ENCODE measurements around the gene CPNE5. TPM values are rescaled to one million over a fixed set of nuclear protein-coding genes. Genes with fewer than 3 reads are reported as not detected.
A peak's percentile ranks its signal among the peaks of the same experiment; 100 is the strongest.

Gene CPNE5
- total RNA-seq, 6 experiments from 2014 or later, result 0.12 to 0.37 (median 0.26) TPM; not detected in 2

DNA sequence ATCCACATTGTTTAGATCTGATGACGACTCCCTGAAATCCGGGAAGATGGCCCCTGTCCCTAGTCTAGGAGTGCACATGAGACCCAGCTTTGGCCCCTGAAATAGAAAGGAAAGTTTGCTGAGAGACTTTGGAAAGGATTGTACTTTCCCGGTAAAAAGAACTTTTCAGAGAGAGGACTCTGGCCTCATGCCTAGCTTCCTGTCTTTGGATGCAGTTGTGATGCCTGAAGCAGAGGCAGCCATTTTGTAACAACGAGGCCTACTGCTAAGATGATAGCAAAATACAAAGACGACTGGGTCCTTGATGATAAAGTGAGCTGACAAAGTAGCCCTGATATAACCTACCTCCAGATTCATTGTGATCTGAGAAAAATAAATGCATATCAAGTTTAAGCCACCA is 6.9 kb downstream of the CPNE5 start:
- no peak overlapping the region for H3K4me3 Mint-ChIP-seq
- peaks cover 17% of the 10 kb centered on the region for H3K27me3 Mint-ChIP-seq (ENCODE audit: insufficient read depth)
- no peaks in the 10 kb centered on the region for H3K9me3 Mint-ChIP-seq
- no peak for DNase-seq
- no peak overlapping the region for H3K27ac Mint-ChIP-seq
- TF ChIP-seq, protein P1, sequence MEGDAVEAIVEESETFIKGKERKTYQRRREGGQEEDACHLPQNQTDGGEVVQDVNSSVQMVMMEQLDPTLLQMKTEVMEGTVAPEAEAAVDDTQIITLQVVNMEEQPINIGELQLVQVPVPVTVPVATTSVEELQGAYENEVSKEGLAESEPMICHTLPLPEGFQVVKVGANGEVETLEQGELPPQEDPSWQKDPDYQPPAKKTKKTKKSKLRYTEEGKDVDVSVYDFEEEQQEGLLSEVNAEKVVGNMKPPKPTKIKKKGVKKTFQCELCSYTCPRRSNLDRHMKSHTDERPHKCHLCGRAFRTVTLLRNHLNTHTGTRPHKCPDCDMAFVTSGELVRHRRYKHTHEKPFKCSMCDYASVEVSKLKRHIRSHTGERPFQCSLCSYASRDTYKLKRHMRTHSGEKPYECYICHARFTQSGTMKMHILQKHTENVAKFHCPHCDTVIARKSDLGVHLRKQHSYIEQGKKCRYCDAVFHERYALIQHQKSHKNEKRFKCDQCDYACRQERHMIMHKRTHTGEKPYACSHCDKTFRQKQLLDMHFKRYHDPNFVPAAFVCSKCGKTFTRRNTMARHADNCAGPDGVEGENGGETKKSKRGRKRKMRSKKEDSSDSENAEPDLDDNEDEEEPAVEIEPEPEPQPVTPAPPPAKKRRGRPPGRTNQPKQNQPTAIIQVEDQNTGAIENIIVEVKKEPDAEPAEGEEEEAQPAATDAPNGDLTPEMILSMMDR (IDR thresholded peaks at IDR 0.05), result no peak
- no peaks in the 10 kb centered on the region for H3K36me3 Mint-ChIP-seq (ENCODE audit: low read depth)
- H3K4me1 Mint-ChIP-seq (ENCODE audit: low read depth), result peaks cover 9% of the 10 kb centered on the region

- H3K4me1 Mint-ChIP-seq (ENCODE audit: low read depth), result peaks cover 21% of the 10 kb centered on the region
- TF ChIP-seq, protein P1 (IDR thresholded peaks at IDR 0.05), result no peak
- no peaks in the 10 kb centered on the region for H3K36me3 Mint-ChIP-seq (ENCODE audit: low read depth)
- H3K4me3 Mint-ChIP-seq, result no peak overlapping the region
- peaks cover 14% of the 10 kb centered on the region for H3K27me3 Mint-ChIP-seq (ENCODE audit: insufficient read depth)
- no peak for DNase-seq
- H3K9me3 Mint-ChIP-seq, result no peaks in the 10 kb centered on the region
- no peak overlapping the region for H3K27ac Mint-ChIP-seq
These were observed 8.7 kb downstream of the CPNE5 start for GRCh38 chr6:36830577-36830976.

DNA sequence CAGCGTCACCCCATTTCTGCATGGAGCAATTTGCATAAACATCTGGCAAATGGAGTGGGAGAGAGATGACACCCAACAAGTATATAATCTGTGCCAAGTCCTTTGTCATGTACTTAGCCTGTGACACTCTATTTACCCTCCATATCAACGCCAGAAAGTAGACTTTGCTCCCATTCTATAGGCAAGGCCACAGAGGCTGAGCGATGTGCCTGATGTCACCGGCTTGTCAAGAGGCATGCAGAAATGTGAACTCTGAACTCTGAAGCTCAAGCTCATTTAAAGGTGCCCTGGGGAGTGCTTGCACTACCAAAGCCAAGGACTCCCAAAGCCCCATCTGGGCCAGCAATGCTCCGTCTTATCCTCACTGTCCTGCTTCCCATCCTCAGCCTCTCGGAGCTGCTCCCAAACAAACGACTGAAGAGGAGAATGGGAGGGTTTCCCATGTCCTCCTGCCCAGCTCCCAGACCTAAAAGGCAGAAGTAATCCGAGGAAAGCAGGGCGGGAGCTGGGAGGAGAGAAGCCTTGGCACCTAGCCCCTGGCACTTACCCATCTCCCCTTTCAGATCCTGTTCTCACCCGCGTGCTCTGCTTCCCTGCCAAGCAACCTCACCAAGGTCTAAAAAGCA is 9.2 kb downstream of the CPNE5 start:
- Mint-ChIP-seq H3K27me3 (ENCODE audit: insufficient read depth) (peaks cover 11% of the 10 kb centered on the region), H3K4me1 (ENCODE audit: low read depth) (peaks cover 21% of the 10 kb centered on the region), H3K9me3 (no peaks in the 10 kb centered on the region), H3K4me3 (no peak overlapping the region), H3K27ac (no peak overlapping the region), H3K36me3 (ENCODE audit: low read depth) (no peaks in the 10 kb centered on the region)
- TF ChIP-seq, protein P1 (IDR thresholded peaks at IDR 0.05), result no peak
- no peak for DNase-seq

DNA sequence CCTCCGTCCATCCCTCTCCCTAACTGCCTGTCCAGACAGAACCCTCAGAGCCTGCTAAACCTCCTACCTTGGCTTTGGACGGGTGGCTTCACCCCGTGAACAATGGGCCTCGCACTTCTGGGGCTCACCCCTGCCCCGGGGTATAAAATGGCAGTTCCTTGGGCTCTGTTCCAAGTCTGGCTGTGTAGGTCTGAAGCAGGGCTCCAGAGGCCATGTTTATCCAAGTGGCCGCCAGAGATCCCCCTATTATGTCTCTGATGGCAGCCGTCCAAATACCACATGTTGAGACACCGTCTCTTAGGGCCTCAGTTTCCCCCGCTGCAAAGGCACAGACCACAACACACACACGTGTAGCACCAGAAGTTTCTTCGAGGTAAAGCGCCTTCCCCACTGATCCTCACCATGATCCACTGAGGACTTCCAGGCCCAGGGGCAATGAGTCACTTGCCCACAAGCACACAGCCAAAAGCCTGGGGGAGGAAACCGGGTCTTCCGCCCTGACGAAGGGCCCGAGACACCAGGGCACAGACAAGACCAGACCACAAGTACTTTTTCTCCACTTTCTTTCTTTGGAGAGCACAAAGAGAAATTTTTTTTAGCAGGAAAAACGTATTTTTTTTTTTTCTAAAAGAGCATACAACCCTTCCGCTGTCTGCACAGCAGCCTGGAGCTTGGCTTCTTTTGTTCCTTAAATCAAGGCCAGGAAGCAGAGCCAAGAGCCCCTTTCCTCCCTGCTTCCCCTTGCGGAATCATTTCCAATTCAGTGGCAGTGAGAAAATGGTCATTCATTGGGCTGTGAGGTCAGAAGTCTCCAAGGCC is 11.8 kb downstream of the CPNE5 start:
- peaks cover 21% of the 10 kb centered on the region for H3K4me1 Mint-ChIP-seq (ENCODE audit: low read depth)
- H3K9me3 Mint-ChIP-seq, result no peaks in the 10 kb centered on the region
- TF ChIP-seq, protein P1 (IDR thresholded peaks at IDR 0.05), result no peak
- DNase-seq, result peak; percentile 61
- H3K27me3 Mint-ChIP-seq (ENCODE audit: insufficient read depth), result peaks cover 3% of the 10 kb centered on the region
- peak overlapping the region; percentile 54 for H3K4me3 Mint-ChIP-seq
- H3K36me3 Mint-ChIP-seq (ENCODE audit: low read depth), result no peaks in the 10 kb centered on the region
- peak overlapping the region; percentile 80 for H3K27ac Mint-ChIP-seq

DNA sequence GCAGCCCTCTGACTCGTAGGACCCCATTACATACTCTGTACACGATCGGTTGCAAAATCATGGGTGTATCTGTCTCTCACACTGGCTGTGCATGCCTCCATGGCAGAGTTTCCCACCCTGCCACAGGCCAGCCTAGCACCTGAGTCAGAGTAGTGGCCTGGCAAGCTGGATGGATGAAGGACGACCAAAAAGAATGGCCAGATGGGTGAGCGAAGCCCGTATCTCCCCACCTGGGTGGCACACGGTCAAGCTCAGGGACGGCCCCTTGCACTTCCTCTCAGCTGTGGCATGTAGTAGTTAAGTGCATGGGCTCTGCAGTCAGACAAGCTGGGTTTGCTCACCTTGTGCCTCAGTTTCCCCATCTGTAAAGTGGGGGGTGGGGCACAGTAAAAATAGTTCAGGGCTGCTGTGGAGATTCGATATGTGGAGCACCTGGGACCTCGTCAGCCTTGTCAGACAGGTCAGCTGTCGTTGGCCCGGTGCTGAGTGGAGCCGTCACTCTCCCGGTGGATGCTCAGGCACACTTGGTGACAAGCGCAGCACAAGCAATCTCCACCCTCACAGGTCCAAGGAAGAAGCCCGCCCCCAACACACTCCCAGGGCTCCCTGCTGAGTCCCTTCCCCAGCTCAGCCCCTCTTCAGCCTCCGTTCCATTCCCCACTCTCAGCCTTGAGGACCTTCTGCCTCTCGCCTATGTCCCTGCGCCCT is 12.6 kb downstream of the CPNE5 start:
- H3K4me1 Mint-ChIP-seq (ENCODE audit: low read depth), result peaks cover 21% of the 10 kb centered on the region
- TF ChIP-seq, protein P1 (IDR thresholded peaks at IDR 0.05), result no peak
- H3K4me3 Mint-ChIP-seq, result no peak overlapping the region
- H3K36me3 Mint-ChIP-seq (ENCODE audit: low read depth), result no peaks in the 10 kb centered on the region
- H3K27ac Mint-ChIP-seq, result peak overlapping the region; percentile 80; the same call in 1 of the 2 replicates
- peaks cover 3% of the 10 kb centered on the region for H3K27me3 Mint-ChIP-seq (ENCODE audit: insufficient read depth)
- DNase-seq, result no peak
- H3K9me3 Mint-ChIP-seq, result no peaks in the 10 kb centered on the region
